Astrocyte of the spinal cord (primary cell): ENCODE measurements around the gene SETD5.

Source experiments
- DNase-seq: peaks from one replicate; pipeline ENCODE4 v3.0.0; 2011; ENCODE audit warnings: low read depth, low spot score
- H3K4me3 ChIP-seq: 2 replicates; pipeline ENCODE4 v1.5.1; 2011; ENCODE audit warnings: low read depth, mild to moderate bottlenecking, low read length, moderate library complexity
- in situ Hi-C: cut with HindIII; loops from 2 replicates; pipeline ENCODE4 v1.10.0; 2017; ENCODE audit warnings: low sequenced_read_pairs
- TF ChIP-seq, protein P1 (sequence below): IDR thresholded peaks from 2 replicates; pipeline ENCODE4 v1.5.1; 2012; ENCODE audit warnings: low read depth, mild to moderate bottlenecking, low read length, inconsistent platforms

Gene SETD5

DNA sequence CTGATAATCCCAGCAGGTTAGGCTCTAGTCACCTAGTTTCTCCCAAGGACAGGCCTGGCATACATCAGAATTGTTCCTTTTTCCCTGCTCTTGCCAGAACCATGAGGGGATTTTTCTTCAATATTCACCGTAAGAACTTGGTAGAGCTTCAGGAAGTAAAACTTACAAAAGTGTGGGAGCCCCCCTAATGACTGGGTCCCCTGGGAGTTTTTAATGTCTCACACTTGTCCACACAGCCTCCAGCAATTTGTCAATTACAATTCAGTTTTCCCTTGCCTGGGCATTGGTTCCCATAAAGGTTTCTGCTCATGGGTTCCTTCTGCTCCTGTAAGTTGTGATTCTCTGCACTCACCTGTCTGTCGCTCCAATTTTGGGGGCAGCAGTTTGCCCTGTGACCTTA is 127.7 kb downstream of the SETD5 start:
- DNase-seq = no peak
- in situ Hi-C loops = no loop called here
- H3K4me3 ChIP-seq = no peak overlapping the region
- TF ChIP-seq, protein P1, sequence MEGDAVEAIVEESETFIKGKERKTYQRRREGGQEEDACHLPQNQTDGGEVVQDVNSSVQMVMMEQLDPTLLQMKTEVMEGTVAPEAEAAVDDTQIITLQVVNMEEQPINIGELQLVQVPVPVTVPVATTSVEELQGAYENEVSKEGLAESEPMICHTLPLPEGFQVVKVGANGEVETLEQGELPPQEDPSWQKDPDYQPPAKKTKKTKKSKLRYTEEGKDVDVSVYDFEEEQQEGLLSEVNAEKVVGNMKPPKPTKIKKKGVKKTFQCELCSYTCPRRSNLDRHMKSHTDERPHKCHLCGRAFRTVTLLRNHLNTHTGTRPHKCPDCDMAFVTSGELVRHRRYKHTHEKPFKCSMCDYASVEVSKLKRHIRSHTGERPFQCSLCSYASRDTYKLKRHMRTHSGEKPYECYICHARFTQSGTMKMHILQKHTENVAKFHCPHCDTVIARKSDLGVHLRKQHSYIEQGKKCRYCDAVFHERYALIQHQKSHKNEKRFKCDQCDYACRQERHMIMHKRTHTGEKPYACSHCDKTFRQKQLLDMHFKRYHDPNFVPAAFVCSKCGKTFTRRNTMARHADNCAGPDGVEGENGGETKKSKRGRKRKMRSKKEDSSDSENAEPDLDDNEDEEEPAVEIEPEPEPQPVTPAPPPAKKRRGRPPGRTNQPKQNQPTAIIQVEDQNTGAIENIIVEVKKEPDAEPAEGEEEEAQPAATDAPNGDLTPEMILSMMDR = no peak
